ENCODE results near the gene ZWILCH.

GRCh38 chr15:66595931-66596545 is 90.9 kb downstream of the ZWILCH start:
- TF ChIP-seq EP300 (IDR thresholded peaks at IDR 0.05) (no peak), CTCF (IDR thresholded peaks at IDR 0.05) (no peak), POLR2A (IDR thresholded peaks at IDR 0.05) (no peak)
